Tibial nerve (tissue), 4 donors: Measurements from ENCODE around the gene UGT1A4. TPM values are rescaled to one million over a fixed set of nuclear protein-coding genes. Genes with fewer than 3 reads are reported as not detected.
"Not testable (repeated sequence)": the region's sequence is repeated elsewhere in the genome, so short reads cannot be mapped to it uniquely, and the experiment has no call there.

Source experiments
- DNase-seq, 2 donors: peaks; one replicate each; pipeline ENCODE4 v3.0.0-alpha.2; 2019; ENCODE audit warnings: low spot score in 2 of 2
- H3K27ac ChIP-seq, 4 donors: fragments of 200-600 bp; sonication (generic) in 3 of 4; one replicate each; pipeline ENCODE4 v1.5.1; 2017 to 2019; ENCODE audit warnings: mild to moderate bottlenecking in 1 of 4
- H3K27me3 ChIP-seq, 2 donors: fragments of 200-600 bp; sonication (generic) in 1 of 2; one replicate each; pipeline versions ENCODE4 v1.5.1 to v1.6.0; 2017 to 2019
- H3K36me3 ChIP-seq, 3 donors: fragments of 200-600 bp; sonication (generic); one replicate each; pipeline ENCODE4 v1.5.1; 2018 to 2019
- H3K4me1 ChIP-seq, 4 donors: fragments of 200-600 bp; sonication (generic) in 3 of 4; one replicate each; pipeline ENCODE4 v1.5.1; 2017 to 2019
- H3K4me3 ChIP-seq, 4 donors: fragments of 200-600 bp; sonication (generic) in 3 of 4; one replicate each; pipeline ENCODE4 v1.5.1; 2017 to 2019; ENCODE audit warnings: mild to moderate bottlenecking in 1 of 4, moderate library complexity in 1 of 4
- H3K9me3 ChIP-seq, 4 donors: fragments of 200-600 bp; sonication (generic) in 3 of 4; one replicate each; pipeline ENCODE4 v1.5.1; 2017 to 2019
- EP300 ChIP-seq, 2 donors: sonication (generic); formaldehyde crosslinking; IDR thresholded peaks; one replicate each; pipeline ENCODE4 v1.6.1; 2017; ENCODE audit warnings: antibody characterized with exemption in 2 of 2, mild to moderate bottlenecking in 1 of 2
- POLR2A ChIP-seq, 2 donors: fragments of 450-650 bp; IDR thresholded peaks; one replicate each; pipeline ENCODE4 v1.6.1; 2017; ENCODE audit warnings: antibody characterized with exemption in 2 of 2, mild to moderate bottlenecking in 2 of 2, moderate library complexity in 2 of 2
- WGBS, 2 donors: methylation state at CpG; one replicate each; pipeline ENCODE4 v1.1.5; 2018; 5-methylcytosine and 5-hydroxymethylcytosine counted together
- total RNA-seq, 4 donors: library from RNA; depleted of rRNA; stranded (reverse); fragments of >200 nt; gene quantifications; one replicate each; pipeline ENCODE4 v1.1.0, GENCODE V29; 2016
- TF ChIP-seq, protein P1 (sequence below), 5 experiments: fragments of 200-600 bp in 3 of 5; fragments of 450-650 bp in 2 of 5; sonication (generic) in 3 of 5; IDR thresholded peaks; one replicate each; pipeline ENCODE4 v1.5.1; 2016 to 2019; ENCODE audit warnings: antibody characterized with exemption in 5 of 5, mild to moderate bottlenecking in 3 of 5, moderate library complexity in 2 of 5

Gene UGT1A4
- total RNA-seq, 4 donors from 2014 or later, result not detected

- Histone ChIP-seq H3K27me3 (no peaks in the 10 kb centered on the region), H3K36me3 (no peaks in the 10 kb centered on the region), H3K27ac (no peak overlapping the region), H3K4me1 (no peaks in the 10 kb centered on the region), H3K4me3 (no peak overlapping the region), H3K9me3 (no peaks in the 10 kb centered on the region)
- 72 to 75% methylated on average over 7 of the region's 7 CpGs for WGBS, 2 donors
- TF ChIP-seq POLR2A (IDR thresholded peaks at IDR 0.05) (no peak), EP300 (IDR thresholded peaks at IDR 0.05) (no peak)
- TF ChIP-seq, protein P1, sequence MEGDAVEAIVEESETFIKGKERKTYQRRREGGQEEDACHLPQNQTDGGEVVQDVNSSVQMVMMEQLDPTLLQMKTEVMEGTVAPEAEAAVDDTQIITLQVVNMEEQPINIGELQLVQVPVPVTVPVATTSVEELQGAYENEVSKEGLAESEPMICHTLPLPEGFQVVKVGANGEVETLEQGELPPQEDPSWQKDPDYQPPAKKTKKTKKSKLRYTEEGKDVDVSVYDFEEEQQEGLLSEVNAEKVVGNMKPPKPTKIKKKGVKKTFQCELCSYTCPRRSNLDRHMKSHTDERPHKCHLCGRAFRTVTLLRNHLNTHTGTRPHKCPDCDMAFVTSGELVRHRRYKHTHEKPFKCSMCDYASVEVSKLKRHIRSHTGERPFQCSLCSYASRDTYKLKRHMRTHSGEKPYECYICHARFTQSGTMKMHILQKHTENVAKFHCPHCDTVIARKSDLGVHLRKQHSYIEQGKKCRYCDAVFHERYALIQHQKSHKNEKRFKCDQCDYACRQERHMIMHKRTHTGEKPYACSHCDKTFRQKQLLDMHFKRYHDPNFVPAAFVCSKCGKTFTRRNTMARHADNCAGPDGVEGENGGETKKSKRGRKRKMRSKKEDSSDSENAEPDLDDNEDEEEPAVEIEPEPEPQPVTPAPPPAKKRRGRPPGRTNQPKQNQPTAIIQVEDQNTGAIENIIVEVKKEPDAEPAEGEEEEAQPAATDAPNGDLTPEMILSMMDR (IDR thresholded peaks at IDR 0.05), result no peak
- DNase-seq, result no peak
These were observed 5.3 kb upstream of the UGT1A4 start for GRCh38 chr2:233713262-233713615.

- Histone ChIP-seq H3K27me3 (no peaks in the 10 kb centered on the region), H3K9me3 (no peaks in the 10 kb centered on the region), H3K4me1 (no peaks in the 10 kb centered on the region), H3K4me3 (no peak overlapping the region), H3K27ac (no peak overlapping the region), H3K36me3 (no peaks in the 10 kb centered on the region)
- no peak for DNase-seq
- TF ChIP-seq POLR2A (IDR thresholded peaks at IDR 0.05) (no peak), EP300 (IDR thresholded peaks at IDR 0.05) (no peak)
- TF ChIP-seq, protein P1 (IDR thresholded peaks at IDR 0.05), result no peak
- 77 to 82% methylated on average over 2 of the region's 2 CpGs for WGBS, 2 donors
These were observed 4.4 kb upstream of the UGT1A4 start for GRCh38 chr2:233714121-233714520.

DNA sequence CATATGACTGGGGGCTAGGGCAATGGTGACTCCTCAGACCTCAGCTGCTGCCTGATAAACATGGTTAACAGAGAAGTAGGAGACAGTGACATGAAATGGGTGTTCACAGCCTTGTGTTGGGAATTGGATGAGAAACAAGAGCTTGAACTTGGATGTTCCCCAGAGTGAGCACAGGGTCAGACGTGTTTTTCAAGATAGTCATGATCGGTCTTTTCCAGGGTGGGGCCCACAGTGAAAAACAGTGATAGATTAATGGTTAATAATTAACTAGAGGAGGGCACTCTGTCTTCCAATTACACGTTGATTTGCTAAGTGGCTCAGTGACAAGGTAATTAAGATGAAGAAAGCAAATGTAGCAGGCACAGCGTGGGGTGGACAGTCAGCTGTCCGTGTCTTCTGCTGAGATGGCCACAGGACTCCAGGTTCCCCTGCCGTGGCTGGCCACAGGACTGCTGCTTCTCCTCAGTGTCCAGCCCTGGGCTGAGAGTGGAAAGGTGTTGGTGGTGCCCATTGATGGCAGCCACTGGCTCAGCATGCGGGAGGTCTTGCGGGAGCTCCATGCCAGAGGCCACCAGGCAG lies 10.3 kb downstream of the UGT1A4 start, which contains the start of gene UGT1A3:
Gene UGT1A3 (plus strand): TSS at position 320 of the 579 bp plus-strand sequence. CDS start 85 bp downstream, at position 405.
- H3K4me3 ChIP-seq, result no peak within 1 kb of the TSS
- 80 to 83% methylated on average over 8 of the region's 8 CpGs for WGBS, 2 donors
- peaks cover 0 to 2% (median 0%) of the 10 kb centered on the region in 4 donors for H3K9me3 ChIP-seq
- no peaks in the 10 kb centered on the region for H3K4me1 ChIP-seq
- H3K36me3 ChIP-seq, result no peaks in the 10 kb centered on the region
- no peaks in the 10 kb centered on the region for H3K27me3 ChIP-seq
- TF ChIP-seq EP300 (IDR thresholded peaks at IDR 0.05), result no peak
- H3K27ac ChIP-seq, result no peak within 1 kb of the TSS
- DNase-seq, result no peak

DNA sequence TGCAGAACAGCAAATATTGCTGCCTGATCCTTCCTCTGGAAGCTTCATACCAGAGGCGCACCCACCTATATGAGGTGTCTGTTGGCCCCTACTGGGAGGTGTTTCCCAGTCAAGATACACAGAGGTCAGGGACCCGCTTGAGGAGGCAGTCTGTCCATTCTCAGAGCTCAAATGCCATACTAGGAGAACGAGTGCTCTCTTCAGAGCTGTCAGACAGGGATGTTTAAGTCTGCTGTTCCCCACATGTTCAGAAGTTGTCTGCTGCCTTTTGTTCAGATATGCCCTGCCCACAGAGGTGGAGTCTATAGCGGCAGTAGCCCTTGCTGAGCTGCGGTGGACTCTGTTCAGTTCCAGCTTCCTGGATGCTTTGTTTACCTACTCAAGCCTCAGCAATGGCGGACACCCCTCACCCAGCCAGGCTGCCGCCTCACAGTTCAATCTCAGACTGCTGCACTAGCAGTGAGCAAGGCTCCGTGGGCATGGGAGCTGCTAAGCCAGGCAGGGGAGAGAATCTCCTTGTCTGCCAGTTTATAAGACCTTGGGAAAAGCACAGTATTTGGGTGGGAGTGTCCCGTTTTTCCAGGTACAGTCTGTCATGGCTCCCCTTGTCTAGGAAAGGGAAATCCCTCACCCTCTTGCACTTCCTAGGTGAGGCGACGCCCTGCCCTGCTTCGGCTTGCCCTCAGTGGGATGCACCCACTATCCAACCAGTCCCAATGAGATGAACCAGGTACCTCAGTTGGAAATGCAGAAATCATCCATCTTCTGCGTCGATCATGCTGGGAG lies 18.5 kb downstream of the UGT1A4 start:
- H3K27ac ChIP-seq, DNase-seq, H3K27me3 ChIP-seq, H3K4me1 ChIP-seq, H3K9me3 ChIP-seq, H3K4me3 ChIP-seq, H3K36me3 ChIP-seq: not testable (repeated sequence)
- 83 to 92% methylated on average over 14 of the region's 14 CpGs for WGBS, 2 donors

GRCh38 chr2:233740870-233741269 lies 22.3 kb downstream of the UGT1A4 start:
- TF ChIP-seq, protein P1 (IDR thresholded peaks at IDR 0.05), result no peak
- TF ChIP-seq EP300 (IDR thresholded peaks at IDR 0.05) (no peak), POLR2A (IDR thresholded peaks at IDR 0.05) (no peak)
- H3K27ac ChIP-seq, result no peak overlapping the region
- WGBS, 2 donors, result 69 to 78% methylated on average over 2 of the region's 2 CpGs
- no peak overlapping the region for H3K4me3 ChIP-seq
- no peaks in the 10 kb centered on the region for H3K36me3 ChIP-seq
- DNase-seq, result no peak
- H3K4me1 ChIP-seq, result no peaks in the 10 kb centered on the region
- no peaks in the 10 kb centered on the region for H3K27me3 ChIP-seq
- H3K9me3 ChIP-seq, result no peaks in the 10 kb centered on the region

DNA sequence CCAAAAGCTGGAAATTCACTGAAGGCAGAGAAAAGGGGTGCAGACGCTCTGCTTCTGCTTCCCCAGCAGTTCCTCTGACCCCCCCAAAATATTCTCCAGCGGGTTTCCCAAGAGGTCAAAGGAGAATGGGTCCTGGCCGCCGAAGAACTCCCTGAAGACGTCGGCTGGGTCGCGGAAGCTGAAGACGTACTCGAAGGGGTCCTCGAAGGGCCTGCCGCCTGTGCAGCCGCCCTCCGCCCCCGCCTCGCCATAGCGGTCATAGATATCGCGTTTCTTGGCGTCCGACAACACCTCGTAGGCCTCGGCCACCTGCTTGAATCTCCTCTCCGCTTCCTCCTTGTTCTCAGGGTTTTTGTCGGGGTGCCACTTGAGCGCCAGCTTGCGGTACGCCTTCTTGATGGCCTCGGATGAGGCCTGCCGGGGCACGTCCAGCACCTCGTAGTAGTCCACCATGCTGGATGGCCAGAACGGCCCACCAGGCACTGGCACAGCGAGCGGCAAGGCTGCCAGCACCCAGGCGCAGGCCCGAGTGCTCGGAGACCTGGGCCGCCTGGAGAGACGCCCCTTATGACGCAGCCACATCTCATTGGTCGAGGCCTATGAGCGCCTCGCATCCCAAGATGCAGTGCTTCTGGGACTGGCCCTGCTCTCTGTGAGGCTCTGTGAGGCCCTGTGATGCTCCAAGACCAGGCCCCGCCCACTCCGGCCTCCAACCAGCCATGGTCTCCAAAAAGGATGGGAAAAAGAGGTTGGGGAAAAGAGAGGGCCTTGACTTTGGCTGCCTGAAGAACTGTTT lies 25.1 kb downstream of the UGT1A4 start:
- no peaks in the 10 kb centered on the region for H3K27me3 ChIP-seq
- WGBS, 2 donors, result 90 to 96% methylated on average over 46 of the region's 46 CpGs
- no peaks in the 10 kb centered on the region for H3K9me3 ChIP-seq
- H3K36me3 ChIP-seq, result no peaks in the 10 kb centered on the region
- H3K27ac ChIP-seq, result no peak overlapping the region
- no peak for TF ChIP-seq POLR2A (IDR thresholded peaks at IDR 0.05)
- no peak for TF ChIP-seq EP300 (IDR thresholded peaks at IDR 0.05)
- TF ChIP-seq, protein P1 (IDR thresholded peaks at IDR 0.05), result no peak
- no peak for DNase-seq
- no peaks in the 10 kb centered on the region for H3K4me1 ChIP-seq
- H3K4me3 ChIP-seq, result no peak overlapping the region
